ENCODE measurements around the gene NUDT14. TPM values are rescaled to one million over a fixed set of nuclear protein-coding genes. Genes with fewer than 3 reads are reported as not detected.

Gene NUDT14
- total RNA-seq, 2 experiments from 2014 or later, result 12.0 to 15.8 TPM

Small RNA genes lying within 50 kb of the gene (microRNA-seq; reads per million reads assigned to microRNA genes)
- not detected for gene MIR6765 (ENCODE audit: borderline microRNAs expressed, borderline replicate concordance)

Other genes starting within 250 kb of the NUDT14 start
- gene AHNAK2, start 202.9 kb downstream of the NUDT14 start, total RNA-seq, result under 1 TPM; 0.10 TPM
- under 1 TPM; 0.40 to 0.43 TPM for gene CLBA1, start 195.5 kb downstream of the NUDT14 start, total RNA-seq
- gene CDCA4, start 160.2 kb downstream of the NUDT14 start, total RNA-seq, result 10 to 100 TPM; 59.6 to 60.4 TPM
- gene GPR132, start 115.9 kb downstream of the NUDT14 start, total RNA-seq, result 10 to 100 TPM; 11.3 to 15.3 TPM
- 1 to 10 TPM; 2.9 to 3.6 TPM for gene JAG2, start 12.5 kb downstream of the NUDT14 start, total RNA-seq
- gene BTBD6, start 67.2 kb upstream of the NUDT14 start, total RNA-seq, result 10 to 100 TPM; 24.6 to 25.6 TPM
- 10 to 100 TPM; 20.6 to 23.4 TPM for gene BRF1, start 119.7 kb upstream of the NUDT14 start, total RNA-seq
- 10 to 100 TPM; 25.1 to 29.6 TPM for gene PACS2, start 133.4 kb upstream of the NUDT14 start, total RNA-seq
- gene TEX22, start 217.2 kb upstream of the NUDT14 start, total RNA-seq, result 1 to 10 TPM; 2.0 to 2.6 TPM
- gene MTA1, start 238.5 kb upstream of the NUDT14 start, total RNA-seq, result 100 to 1,000 TPM; 106 to 115 TPM